Mucosa of stomach (tissue), 1 donor: ENCODE measurements around the gene DNAI2.
"Not testable (repeated sequence)": the region's sequence is repeated elsewhere in the genome, so short reads cannot be mapped to it uniquely, and the experiment has no call there.

Experiments used
- H3K27me3 ChIP-seq: one replicate; pipeline ENCODE4 v1.7.0; 2013; ENCODE audit warnings: mild to moderate bottlenecking, low read length; ENCODE audit not compliant: control insufficient read depth, insufficient read depth
- H3K36me3 ChIP-seq: one replicate; pipeline ENCODE4 v1.7.0; 2013; ENCODE audit warnings: low read length; ENCODE audit not compliant: control insufficient read depth, insufficient read depth
- H3K4me1 ChIP-seq: one replicate; pipeline ENCODE4 v1.7.0; 2013; ENCODE audit warnings: mild to moderate bottlenecking, low read length; ENCODE audit not compliant: control insufficient read depth, insufficient read depth
- H3K4me3 ChIP-seq: one replicate; pipeline ENCODE4 v1.7.0; 2013; ENCODE audit warnings: low read length
- H3K9ac ChIP-seq: one replicate; pipeline ENCODE4 v1.7.0; 2013; ENCODE audit warnings: mild to moderate bottlenecking, low read length, moderate library complexity
- H3K9me3 ChIP-seq: one replicate; pipeline ENCODE4 v1.7.0; 2013; ENCODE audit warnings: mild to moderate bottlenecking, low read length, moderate library complexity; ENCODE audit not compliant: control insufficient read depth
- donor health status: Pancreatic carcinoma.

DNAI2 gene

GRCh38 chr17:74250324-74250995 lies 23.6 kb upstream of the DNAI2 start:
- no peaks in the 10 kb centered on the region for H3K36me3 ChIP-seq
- no peaks in the 10 kb centered on the region for H3K9me3 ChIP-seq
- no peaks in the 10 kb centered on the region for H3K27me3 ChIP-seq
- H3K9ac ChIP-seq = no peak overlapping the region
- no peaks in the 10 kb centered on the region for H3K4me1 ChIP-seq
- no peak overlapping the region for H3K4me3 ChIP-seq

- no peak overlapping the region for H3K9ac ChIP-seq
- H3K4me1 ChIP-seq = no peaks in the 10 kb centered on the region
- no peak overlapping the region for H3K4me3 ChIP-seq
- H3K36me3 ChIP-seq = no peaks in the 10 kb centered on the region
- no peaks in the 10 kb centered on the region for H3K27me3 ChIP-seq
- no peaks in the 10 kb centered on the region for H3K9me3 ChIP-seq
Measured at GRCh38 chr17:74251051-74251450, 23.0 kb upstream of the DNAI2 start.

GRCh38 chr17:74251569-74251968 lies 22.5 kb upstream of the DNAI2 start:
- Histone ChIP-seq H3K36me3 (no peaks in the 10 kb centered on the region), H3K4me3 (no peak overlapping the region), H3K9ac (no peak overlapping the region), H3K27me3 (no peaks in the 10 kb centered on the region), H3K9me3 (no peaks in the 10 kb centered on the region), H3K4me1 (no peaks in the 10 kb centered on the region)

GRCh38 chr17:74252211-74252610 lies 21.8 kb upstream of the DNAI2 start:
- Histone ChIP-seq H3K9ac (no peak overlapping the region), H3K4me1 (no peaks in the 10 kb centered on the region), H3K36me3 (no peaks in the 10 kb centered on the region), H3K27me3 (no peaks in the 10 kb centered on the region), H3K9me3 (no peaks in the 10 kb centered on the region), H3K4me3 (no peak overlapping the region)

- no peaks in the 10 kb centered on the region for H3K27me3 ChIP-seq
- no peaks in the 10 kb centered on the region for H3K36me3 ChIP-seq
- no peak overlapping the region for H3K4me3 ChIP-seq
- H3K9ac ChIP-seq = no peak overlapping the region
- H3K9me3 ChIP-seq = no peaks in the 10 kb centered on the region
- H3K4me1 ChIP-seq = no peaks in the 10 kb centered on the region
Measured at GRCh38 chr17:74253036-74253435, 21.0 kb upstream of the DNAI2 start.

- H3K9me3 ChIP-seq = no peaks in the 10 kb centered on the region
- no peaks in the 10 kb centered on the region for H3K36me3 ChIP-seq
- peaks cover 3% of the 10 kb centered on the region for H3K27me3 ChIP-seq
- no peak overlapping the region for H3K9ac ChIP-seq
- H3K4me3 ChIP-seq = no peak overlapping the region
- no peaks in the 10 kb centered on the region for H3K4me1 ChIP-seq
Measured at GRCh38 chr17:74257311-74257710, 16.7 kb upstream of the DNAI2 start.

GRCh38 chr17:74259667-74260524 lies 14.1 kb upstream of the DNAI2 start:
- no peaks in the 10 kb centered on the region for H3K36me3 ChIP-seq

GRCh38 chr17:74260525-74260850 lies 13.5 kb upstream of the DNAI2 start:
- Histone ChIP-seq H3K27me3 (peaks cover 3% of the 10 kb centered on the region), H3K9me3 (no peaks in the 10 kb centered on the region), H3K36me3 (no peaks in the 10 kb centered on the region), H3K4me3 (no peak overlapping the region), H3K4me1 (no peaks in the 10 kb centered on the region), H3K9ac (no peak overlapping the region)

More at GRCh38 chr17:74259667-74260524, 14.1 kb upstream of the DNAI2 start:
- Histone ChIP-seq H3K4me1 (no peaks in the 10 kb centered on the region), H3K9me3 (no peaks in the 10 kb centered on the region), H3K9ac (no peak overlapping the region), H3K4me3 (no peak overlapping the region), H3K27me3 (peaks cover 3% of the 10 kb centered on the region)

GRCh38 chr17:74262601-74263000 lies 11.4 kb upstream of the DNAI2 start:
- no peaks in the 10 kb centered on the region for H3K36me3 ChIP-seq
- no peak overlapping the region for H3K9ac ChIP-seq
- no peak overlapping the region for H3K4me3 ChIP-seq
- no peaks in the 10 kb centered on the region for H3K9me3 ChIP-seq
- no peaks in the 10 kb centered on the region for H3K4me1 ChIP-seq
- H3K27me3 ChIP-seq = peaks cover 3% of the 10 kb centered on the region

- H3K9ac ChIP-seq = not testable (repeated sequence)
Measured at GRCh38 chr17:74267054-74267453, 7.0 kb upstream of the DNAI2 start.

GRCh38 chr17:74267579-74267978 lies 6.5 kb upstream of the DNAI2 start:
- Histone ChIP-seq H3K4me3 (no peak overlapping the region), H3K9ac (no peak overlapping the region), H3K36me3 (no peaks in the 10 kb centered on the region), H3K27me3 (no peaks in the 10 kb centered on the region), H3K9me3 (no peaks in the 10 kb centered on the region), H3K4me1 (no peaks in the 10 kb centered on the region)

More at GRCh38 chr17:74267054-74267453, 7.0 kb upstream of the DNAI2 start:
- not testable (repeated sequence) for H3K27me3 ChIP-seq, H3K9me3 ChIP-seq, H3K4me3 ChIP-seq, H3K4me1 ChIP-seq, H3K36me3 ChIP-seq

- Histone ChIP-seq H3K9me3 (no peaks in the 10 kb centered on the region), H3K9ac (no peak overlapping the region), H3K27me3 (no peaks in the 10 kb centered on the region), H3K4me3 (no peak overlapping the region), H3K4me1 (no peaks in the 10 kb centered on the region), H3K36me3 (no peaks in the 10 kb centered on the region)
Measured at GRCh38 chr17:74267987-74268499, 6.0 kb upstream of the DNAI2 start.
